H1 (cell line): ENCODE measurements around the gene MARCHF2. TPM values are rescaled to one million over a fixed set of nuclear protein-coding genes. Genes with fewer than 3 reads are reported as not detected.

Source experiments
- CTCF ChIA-PET: fragments of 300-600 bp; sonication (Branson Sonifier 250); formaldehyde crosslinking; loops from one replicate; lab custom pipeline; 2021; ENCODE audit not compliant: partially characterized antibody; lab: Charles Lee
- POLR2A ChIA-PET: fragments of 300-600 bp; sonication (Branson Sonifier 250); formaldehyde crosslinking; loops from one replicate; lab custom pipeline; 2021; ENCODE audit warnings: inconsistent platforms; ENCODE audit not compliant: partially characterized antibody; lab: Charles Lee
- DNase-seq, 2 experiments: peaks; one replicate each; pipeline versions ENCODE4 v3.0.0 to v3.0.0-alpha.2; 2010 to 2022; ENCODE audit warnings: low spot score in 2 of 2, low read depth in 1 of 2, mixed read lengths in 1 of 2
- FAIRE-seq: peaks from 2 replicates; lab custom pipeline; 2011; peaks lifted over from hg19 to GRCh38; lab: Jason Lieb, UNC
- H2AFZ ChIP-seq: 2 replicates; pipeline ENCODE4 v1.8.1; 2012; ENCODE audit warnings: low read length, inconsistent platforms
- H2AK5ac ChIP-seq: 2 replicates; pipeline ENCODE4 v1.6.1; 2013; ENCODE audit warnings: low read depth, low read length
- H2BK120ac ChIP-seq: replicated peaks from 2 replicates; pipeline ENCODE3; 2013; ENCODE audit warnings: low read depth, low read length, inconsistent platforms
- H2BK12ac ChIP-seq: 2 replicates; pipeline ENCODE4 v1.6.1; 2013; ENCODE audit warnings: low read depth, low read length
- H2BK15ac ChIP-seq: 2 replicates; pipeline ENCODE4 v1.6.1; 2013; ENCODE audit warnings: low read length
- H2BK20ac ChIP-seq: 2 replicates; pipeline ENCODE4 v1.6.1; 2013; ENCODE audit warnings: low read length
- H2BK5ac ChIP-seq: 2 replicates; pipeline ENCODE4 v1.6.1; 2013; ENCODE audit warnings: low read depth, low read length
- H3K14ac ChIP-seq: 2 replicates; pipeline ENCODE4 v1.6.1; 2013; ENCODE audit warnings: inconsistent platforms; ENCODE audit not compliant: insufficient read length
- H3K18ac ChIP-seq: 2 replicates; pipeline ENCODE4 v1.6.1; 2013; ENCODE audit warnings: low read length; ENCODE audit errors: extremely low read depth
- H3K23ac ChIP-seq: 2 replicates; pipeline ENCODE4 v1.6.1; 2013; ENCODE audit warnings: inconsistent platforms; ENCODE audit not compliant: insufficient read length
- H3K23me2 ChIP-seq: 2 replicates; pipeline ENCODE4 v1.6.1; 2013; ENCODE audit warnings: low read depth, low read length
- H3K27ac ChIP-seq: 2 replicates; pipeline ENCODE4 v1.6.1; 2011; ENCODE audit warnings: low read depth, low read length, inconsistent platforms
- H3K27me3 ChIP-seq, 4 experiments: replicated peaks in 1 of 4; 1 replicate in 1 of 4; 2 replicates in 3 of 4; pipeline versions ENCODE4 v1.6.1 to v1.8.1; 2011 to 2013; ENCODE audit warnings: low read length in 3 of 4, mild to moderate bottlenecking in 3 of 4, inconsistent platforms in 2 of 4, mixed read lengths in 2 of 4, moderate library complexity in 1 of 4; ENCODE audit not compliant: control insufficient read depth in 3 of 4, insufficient read depth in 3 of 4; ENCODE audit errors: extremely low read depth in 1 of 4
- H3K36me3 ChIP-seq, 4 experiments: 2 replicates each; pipeline versions ENCODE4 v1.6.1 to v1.8.1; 2011 to 2013; ENCODE audit warnings: mild to moderate bottlenecking in 4 of 4, low read length in 3 of 4, moderate library complexity in 2 of 4, control low read depth in 1 of 4, inconsistent platforms in 1 of 4; ENCODE audit not compliant: insufficient read depth in 4 of 4, control insufficient read depth in 2 of 4
- H3K4ac ChIP-seq: replicated peaks from 2 replicates; pipeline ENCODE3; 2013; ENCODE audit warnings: low read length, low read depth, mixed read lengths, inconsistent platforms; ENCODE audit not compliant: insufficient read length
- H3K4me1 ChIP-seq, 4 experiments: replicated peaks in 1 of 4; 1 replicate in 1 of 4; 2 replicates in 3 of 4; pipeline versions ENCODE4 v1.6.1 to v1.8.1; 2011 to 2013; ENCODE audit warnings: low read length in 3 of 4, inconsistent platforms in 2 of 4, mixed read lengths in 1 of 4; ENCODE audit not compliant: insufficient read depth in 4 of 4, control insufficient read depth in 3 of 4
- H3K4me2 ChIP-seq, 2 experiments: 2 replicates each; pipeline versions ENCODE4 v1.6.1 to v1.8.1; 2011 to 2013; ENCODE audit warnings: low read depth in 2 of 2, low read length in 2 of 2, control low read depth in 1 of 2, inconsistent platforms in 1 of 2, mild to moderate bottlenecking in 1 of 2; ENCODE audit not compliant: insufficient read depth in 1 of 2
- H3K4me3 ChIP-seq, 4 experiments: fragments of 200-600, 300-600 bp in 1 of 4; sonication (generic), shearing (Covaris generic), sonication (Bioruptor Twin) in 1 of 4; 2 replicates each; pipeline versions ENCODE4 v1.5.1 to v1.8.1; 2011 to 2016; ENCODE audit warnings: low read length in 4 of 4, low read depth in 3 of 4, control low read depth in 2 of 4, inconsistent platforms in 2 of 4, mild to moderate bottlenecking in 2 of 4, mixed read lengths in 1 of 4, moderate library complexity in 1 of 4; ENCODE audit not compliant: insufficient read depth in 2 of 4; ENCODE audit errors: extremely low read depth in 1 of 4
- H3K56ac ChIP-seq: replicated peaks from 2 replicates; pipeline ENCODE3; 2013; ENCODE audit warnings: low read depth, mild to moderate bottlenecking, mixed read lengths, low read length, inconsistent platforms; ENCODE audit not compliant: insufficient read length
- H3K79me1 ChIP-seq: 2 replicates; pipeline ENCODE4 v1.6.1; 2013; ENCODE audit warnings: low read depth, low read length, control low read depth
- H3K79me2 ChIP-seq, 2 experiments: 2 replicates each; pipeline versions ENCODE4 v1.6.1 to v1.8.1; 2012 to 2013; ENCODE audit warnings: low read length in 2 of 2, mild to moderate bottlenecking in 2 of 2, inconsistent platforms in 1 of 2; ENCODE audit not compliant: insufficient read depth in 2 of 2, control insufficient read depth in 1 of 2
- H3K9ac ChIP-seq, 4 experiments: replicated peaks in 1 of 4; 1 replicate in 1 of 4; 2 replicates in 3 of 4; pipeline versions ENCODE4 v1.6.1 to v1.8.1; 2011 to 2013; ENCODE audit warnings: low read depth in 3 of 4, low read length in 3 of 4, control low read depth in 2 of 4, mild to moderate bottlenecking in 2 of 4, moderate library complexity in 2 of 4, inconsistent platforms in 1 of 4; ENCODE audit errors: extremely low read depth in 1 of 4
- H3K9me3 ChIP-seq, 2 experiments: 2 replicates each; pipeline versions ENCODE4 v1.6.1 to v1.8.1; 2012 to 2013; ENCODE audit warnings: mild to moderate bottlenecking in 2 of 2, moderate library complexity in 2 of 2, control low read depth in 1 of 2, inconsistent platforms in 1 of 2, low read depth in 1 of 2, low read length in 1 of 2, mixed read lengths in 1 of 2; ENCODE audit not compliant: insufficient read depth in 2 of 2
- H4K20me1 ChIP-seq, 2 experiments: replicated peaks in 1 of 2; 2 replicates each; pipeline versions ENCODE3 to v1.8.1; 2011 to 2013; ENCODE audit warnings: inconsistent platforms in 2 of 2, low read length in 2 of 2, mild to moderate bottlenecking in 1 of 2; ENCODE audit not compliant: insufficient read depth in 2 of 2, control insufficient read depth in 1 of 2
- H4K5ac ChIP-seq: 2 replicates; pipeline ENCODE4 v1.6.1; 2013; ENCODE audit warnings: low read length, low read depth, mixed read lengths, inconsistent platforms; ENCODE audit not compliant: insufficient read length
- H4K8ac ChIP-seq: 2 replicates; pipeline ENCODE4 v1.8.0; 2013; ENCODE audit warnings: mild to moderate bottlenecking, moderate library complexity, low read length, inconsistent platforms; ENCODE audit not compliant: insufficient read depth; ENCODE audit errors: extremely low read depth
- H4K91ac ChIP-seq: replicated peaks from 2 replicates; pipeline ENCODE3; 2013; ENCODE audit warnings: low read length, mixed read lengths, inconsistent platforms; ENCODE audit not compliant: insufficient read length
- BACH1 ChIP-seq: IDR thresholded peaks from 2 replicates; pipeline ENCODE4 v1.6.1; 2012; ENCODE audit warnings: low read length, improper control_type of control experiment
- CREB1 ChIP-seq: IDR thresholded peaks from 2 replicates; pipeline ENCODE4 v1.6.1; 2012; ENCODE audit warnings: inconsistent platforms
- CTBP2 ChIP-seq: IDR thresholded peaks from 2 replicates; pipeline ENCODE4 v1.7.0; 2011; ENCODE audit warnings: borderline replicate concordance, mild to moderate bottlenecking, moderate library complexity, mixed read lengths, low read length; ENCODE audit not compliant: insufficient read depth, insufficient read length
- EP300 ChIP-seq, 2 experiments: IDR thresholded peaks; 1 replicate in 1 of 2; 2 replicates in 1 of 2; pipeline ENCODE4 v1.6.1; 2011 to 2012; ENCODE audit warnings: low read depth in 2 of 2, low read length in 2 of 2, mild to moderate bottlenecking in 2 of 2, borderline replicate concordance in 1 of 2, inconsistent platforms in 1 of 2, moderate library complexity in 1 of 2
- SP1 ChIP-seq: IDR thresholded peaks from 2 replicates; pipeline ENCODE4 v1.6.1; 2011; ENCODE audit warnings: low read depth, low read length
- TCF12 ChIP-seq: IDR thresholded peaks from 2 replicates; pipeline ENCODE4 v1.6.1; 2011; ENCODE audit warnings: low read depth, mild to moderate bottlenecking, low read length
- WGBS, 2 experiments: shearing (Covaris generic) in 1 of 2; methylation state at CpG; one replicate each; pipeline versions ENCODE4 v1.1.6 to v1.1.7; 2013 to 2015; ENCODE audit warnings: low lambda C conversion rate in 2 of 2, mixed read lengths in 2 of 2, inconsistent platforms in 1 of 2, low coverage in 1 of 2, missing lambda C conversion rate in 1 of 2; ENCODE audit not compliant: insufficient replicate concordance in 2 of 2, insufficient coverage in 1 of 2, insufficient read length in 1 of 2; ENCODE audit errors: extremely low coverage in 1 of 2, missing lambda C conversion rate in 1 of 2; 5-methylcytosine and 5-hydroxymethylcytosine counted together
- polyA plus RNA-seq, 7 experiments: library from polyadenylated mRNA; depleted of rRNA in 3 of 7; stranded (reverse) in 5 of 7; unstranded in 2 of 7; fragments of >200 nt in 5 of 7; fragments of 200-250 nt in 2 of 7; gene quantifications; 1 replicate in 5 of 7; 2 replicates in 1 of 7; 4 replicates in 1 of 7; pipeline versions ENCODE4 v1.2.1 to v1.2.3, GENCODE V29; 2011 to 2013; ENCODE audit warnings: missing spikeins in 2 of 7, mixed read lengths in 2 of 7
- total RNA-seq: library from RNA; stranded (reverse); fragmentation: NEBNext Ultra II Directional; extraction: Animal tissue kit (Norgen Biotek cat#: 25700); gene quantifications from 2 replicates; pipeline ENCODE4 v1.2.1, GENCODE V29; 2021

MARCHF2 gene
- total and polyA plus RNA-seq, 2 of the 8 experiments (the other 6 are each of a cell fraction or from before 2014, with no cell fraction given), result 18.5 to 46.2 TPM

DNA sequence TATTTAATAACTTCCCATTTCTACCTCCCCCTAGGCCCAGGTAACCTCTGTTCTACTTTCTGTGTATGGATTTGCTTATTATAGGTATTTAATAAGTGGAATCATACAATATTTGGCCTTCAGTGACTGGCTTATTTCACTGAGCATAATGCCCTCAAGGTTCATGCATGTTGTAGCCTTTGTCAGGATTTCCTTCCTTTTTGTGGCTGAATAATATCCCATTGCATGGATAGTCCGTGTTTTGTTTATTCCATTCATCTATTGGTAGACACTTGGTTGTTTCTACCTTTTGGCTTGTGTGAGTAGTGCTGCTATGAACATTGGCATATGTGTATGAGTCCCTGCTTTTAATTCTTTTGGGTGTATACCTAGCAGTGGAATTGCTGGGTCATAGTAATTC, 41.1 kb downstream of the MARCHF2 start:
- H3K4me1 ChIP-seq, result peaks cover 9 to 29% (median 24%) of the 10 kb centered on the region in 4 experiments
- no peak overlapping the region for H2BK15ac ChIP-seq
- no peak overlapping the region for H3K56ac ChIP-seq
- no peak overlapping the region for H3K14ac ChIP-seq
- POLR2A ChIA-PET, result interaction anchor here (1.6 to 2.0 kb wide), 2 partner anchors 8 to 10 kb away, joined by 7 to 12 read pairs; partner anchors contain the start of gene HNRNPM
- H3K4me3 ChIP-seq, result no peak overlapping the region
- H3K23me2 ChIP-seq, result no peaks in the 10 kb centered on the region
- H3K79me1 ChIP-seq, result peaks cover 9% of the 10 kb centered on the region
- H4K20me1 ChIP-seq, result peaks cover 61 to 67% of the 10 kb centered on the region in 2 experiments
- H4K8ac ChIP-seq, result no peak overlapping the region
- no peaks in the 10 kb centered on the region for H3K9me3 ChIP-seq
- H4K5ac ChIP-seq, result no peak overlapping the region
- no peak overlapping the region for H4K91ac ChIP-seq
- TF ChIP-seq CTBP2 (no peak), CREB1 (no peak), SP1 (no peak), BACH1 (no peak), EP300 (IDR thresholded peaks at IDR 0.05; ENCODE audit: borderline replicate concordance in 1 of 2, low read depth in 2 of 2, low read length in 2 of 2) (no peak), TCF12 (no peak)
- TF ChIP-seq, all 59 proteins: peak for 0
- Histone ChIP-seq H2AK5ac (no peak overlapping the region), H3K79me2 (peaks cover 84 to 99% of the 10 kb centered on the region in 2 experiments), H3K36me3 (peaks cover 11 to 35% (median 17%) of the 10 kb centered on the region in 4 experiments; a peak in 6 of 8 replicates), H3K27ac (no peak overlapping the region), H2BK5ac (no peak overlapping the region), H2BK12ac (no peak overlapping the region), H2BK120ac (no peak overlapping the region), H3K23ac (no peak overlapping the region), H3K27me3 (no peaks in the 10 kb centered on the region), H2AFZ (no peak overlapping the region), H3K9ac (no peak overlapping the region), H3K4ac (no peak overlapping the region), H3K18ac (no peak overlapping the region), H2BK20ac (no peak overlapping the region), H3K4me2 (no peak overlapping the region)
- FAIRE-seq (no peak), DNase-seq (no peak)
- 100% methylated on average over 1 of the region's 1 CpG; no CpG with 5 or more reads in 1 of the 2 experiments for WGBS, 2 experiments
- CTCF ChIA-PET, result interaction anchor here (0.6 to 2.6 kb wide), 6 partner anchors 9 to 57 kb away, joined by 3 to 14 read pairs (median 4); no protein-coding TSS in a partner anchor
